Bone marrow (tissue), 2 donors: Measurements from ENCODE around the gene DCAF15.
A peak's percentile ranks its signal among the peaks of the same experiment; 100 is the strongest.

ENCODE experiments used
- DNase-seq, 2 donors: peaks; one replicate each; lab custom pipeline; 2025; lab: John Stamatoyannopoulos, UW

Gene DCAF15

GRCh38 chr19:13976446-13976845 lies 24.1 kb downstream of the DCAF15 start:
- no peak for DNase-seq

- DNase-seq = no peak
Observed at GRCh38 chr19:13977803-13978202, 25.5 kb downstream of the DCAF15 start.

- no peak for DNase-seq
Observed at GRCh38 chr19:13978351-13979243, 26.3 kb downstream of the DCAF15 start.

- DNase-seq = peak in 1 of 2 donors; percentile 28
Observed at GRCh38 chr19:13979244-13979615, 26.9 kb downstream of the DCAF15 start.

- DNase-seq = no peak
Observed at GRCh38 chr19:13979686-13980085, 27.4 kb downstream of the DCAF15 start.

GRCh38 chr19:13980340-13980739 lies 28.0 kb downstream of the DCAF15 start:
- no peak for DNase-seq

- DNase-seq = no peak
Observed at GRCh38 chr19:13981021-13981420, 28.7 kb downstream of the DCAF15 start.

- DNase-seq = no peak
Observed at GRCh38 chr19:13981467-13981866, 29.2 kb downstream of the DCAF15 start.

- no peak for DNase-seq
Observed at GRCh38 chr19:13981988-13982501, 29.7 kb downstream of the DCAF15 start.

- DNase-seq = no peak
Observed at GRCh38 chr19:13982773-13983172, 30.5 kb downstream of the DCAF15 start.

- DNase-seq = no peak
Observed at GRCh38 chr19:13983213-13983889, 31.0 kb downstream of the DCAF15 start.

GRCh38 chr19:13984186-13984585 lies 31.9 kb downstream of the DCAF15 start:
- DNase-seq = no peak

- DNase-seq = no peak
Observed at GRCh38 chr19:13984875-13985741, 32.8 kb downstream of the DCAF15 start.

GRCh38 chr19:13985771-13986347 lies 33.5 kb downstream of the DCAF15 start:
- DNase-seq = no peak

- peak; percentile 94 to 99 for DNase-seq
Observed at GRCh38 chr19:13986348-13986904, 34.1 kb downstream of the DCAF15 start.

- peak in 1 of 2 donors; percentile 45 for DNase-seq
Observed at GRCh38 chr19:13987101-13987890, 35.0 kb downstream of the DCAF15 start.

GRCh38 chr19:13989487-13989886 lies 37.2 kb downstream of the DCAF15 start:
- no peak for DNase-seq

GRCh38 chr19:13990085-13990484 lies 37.8 kb downstream of the DCAF15 start:
- DNase-seq = no peak

GRCh38 chr19:13992025-13992424 lies 39.7 kb downstream of the DCAF15 start:
- no peak for DNase-seq

- no peak for DNase-seq
Observed at GRCh38 chr19:13993590-13994300, 41.4 kb downstream of the DCAF15 start.
